Omental fat pad (tissue), 4 donors: ENCODE results near the gene KIAA0513. TPM values are rescaled to one million over a fixed set of nuclear protein-coding genes. Genes with fewer than 3 reads are reported as not detected.

Source experiments
- ATAC-seq: fragments of 150-250 bp; one replicate; pipeline ENCODE4 v1.9.1; 2016; ENCODE audit warnings: mild to moderate bottlenecking, moderate library complexity; ENCODE audit not compliant: low FRiP score
- DNase-seq: peaks from one replicate; pipeline ENCODE4 v3.0.0-alpha.2; 2019; ENCODE audit warnings: low spot score
- CTCF ChIP-seq, 3 donors: fragments of 450-650 bp; IDR thresholded peaks; one replicate each; pipeline ENCODE4 v1.5.1; 2016 to 2017; ENCODE audit warnings: antibody characterized with exemption in 3 of 3, mild to moderate bottlenecking in 3 of 3, moderate library complexity in 2 of 3
- total RNA-seq, 4 donors: library from RNA; depleted of rRNA; stranded (reverse); fragments of >200 nt; gene quantifications; one replicate each; pipeline ENCODE4 v1.1.0, GENCODE V29; 2016

KIAA0513 gene
- total RNA-seq, 4 donors from 2014 or later, result 9.1 to 13.2 (median 11.2) TPM

- ATAC-seq, result no peak
Measured at GRCh38 chr16:85010446-85010930, 17.1 kb upstream of the KIAA0513 start.

DNA sequence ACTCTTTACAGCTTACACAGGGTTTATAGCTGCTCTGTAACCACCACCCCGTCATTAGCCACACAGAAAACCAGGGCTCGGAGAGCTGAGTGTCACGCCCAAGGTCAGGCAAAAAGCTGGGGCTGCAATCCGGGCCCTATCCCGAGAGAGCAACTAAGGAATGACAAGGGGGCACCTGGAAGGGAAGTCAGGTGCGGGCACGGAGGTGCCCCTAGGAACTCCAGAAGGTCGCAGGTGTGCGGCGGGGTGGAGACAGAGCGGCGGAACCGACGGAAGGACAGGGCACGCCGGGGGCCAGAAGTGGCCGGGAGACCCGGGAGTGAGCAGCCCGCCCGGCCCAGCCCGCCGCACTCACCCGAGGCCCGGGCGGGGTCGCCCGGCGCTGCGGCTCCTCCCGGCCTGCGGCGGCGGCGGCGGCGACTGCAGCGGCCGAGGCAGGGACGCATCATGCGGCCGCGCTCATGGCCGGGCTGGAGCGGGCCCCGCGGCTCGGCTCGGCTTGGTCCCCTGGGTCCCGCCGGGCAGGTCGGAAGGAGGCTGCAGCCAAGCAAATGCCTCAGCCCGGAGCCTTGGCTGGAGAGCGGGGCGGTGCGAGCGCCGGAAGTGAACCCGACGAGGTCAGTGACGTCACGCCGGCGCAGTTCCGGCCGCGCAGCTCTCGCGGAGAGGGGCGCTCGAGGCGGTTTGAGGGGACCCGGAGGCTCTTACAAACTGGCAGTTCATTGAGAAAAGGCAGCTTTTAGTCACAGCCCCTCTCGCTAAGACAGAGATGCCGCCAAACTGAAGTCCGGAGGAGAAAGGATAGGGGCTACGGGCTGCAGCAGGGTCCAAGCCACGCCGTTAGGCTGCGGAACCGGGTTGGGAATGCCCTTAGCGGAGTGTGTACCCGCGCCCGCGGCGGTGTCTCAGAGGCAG lies 16.4 kb upstream of the KIAA0513 start, which contains the start of gene ZDHHC7:
TSS of gene ZDHHC7 (minus strand) at position 605 of the 915 bp plus-strand sequence. CDS start 20,917 bp downstream, outside the sequence.
- peak; percentile 90 for ATAC-seq
- peak; percentile 57 for DNase-seq
- TF ChIP-seq CTCF (IDR thresholded peaks at IDR 0.05), result no peak

More at GRCh38 chr16:85010446-85010930, 17.1 kb upstream of the KIAA0513 start:
- TF ChIP-seq CTCF (IDR thresholded peaks at IDR 0.05), result no peak
- no peak for DNase-seq

GRCh38 chr16:85011846-85012284 lies 15.7 kb upstream of the KIAA0513 start:
- TF ChIP-seq CTCF (IDR thresholded peaks at IDR 0.05), result no peak
- ATAC-seq (no peak), DNase-seq (no peak)

DNA sequence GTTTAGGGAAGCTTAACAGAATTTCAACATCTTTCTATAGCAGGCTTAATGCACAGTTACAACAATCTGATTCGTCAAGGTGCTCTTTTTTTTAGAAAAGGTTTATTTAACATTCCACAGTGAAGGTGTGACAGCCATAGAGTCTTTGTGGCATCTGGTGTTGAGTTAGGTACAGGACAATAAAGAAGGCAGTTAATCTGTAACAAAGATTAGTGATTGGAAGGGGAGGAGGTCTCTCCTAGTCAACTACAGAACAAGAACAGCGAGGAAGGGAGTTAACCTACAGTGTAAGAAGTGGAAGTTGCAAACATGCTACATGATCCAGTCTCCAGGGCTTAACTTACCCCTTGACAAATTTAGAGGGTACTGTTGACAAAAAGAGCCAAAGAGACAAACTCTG lies 13.3 kb upstream of the KIAA0513 start:
- ATAC-seq, result no peak
- DNase-seq, result no peak
- TF ChIP-seq CTCF (IDR thresholded peaks at IDR 0.05), result no peak

DNA sequence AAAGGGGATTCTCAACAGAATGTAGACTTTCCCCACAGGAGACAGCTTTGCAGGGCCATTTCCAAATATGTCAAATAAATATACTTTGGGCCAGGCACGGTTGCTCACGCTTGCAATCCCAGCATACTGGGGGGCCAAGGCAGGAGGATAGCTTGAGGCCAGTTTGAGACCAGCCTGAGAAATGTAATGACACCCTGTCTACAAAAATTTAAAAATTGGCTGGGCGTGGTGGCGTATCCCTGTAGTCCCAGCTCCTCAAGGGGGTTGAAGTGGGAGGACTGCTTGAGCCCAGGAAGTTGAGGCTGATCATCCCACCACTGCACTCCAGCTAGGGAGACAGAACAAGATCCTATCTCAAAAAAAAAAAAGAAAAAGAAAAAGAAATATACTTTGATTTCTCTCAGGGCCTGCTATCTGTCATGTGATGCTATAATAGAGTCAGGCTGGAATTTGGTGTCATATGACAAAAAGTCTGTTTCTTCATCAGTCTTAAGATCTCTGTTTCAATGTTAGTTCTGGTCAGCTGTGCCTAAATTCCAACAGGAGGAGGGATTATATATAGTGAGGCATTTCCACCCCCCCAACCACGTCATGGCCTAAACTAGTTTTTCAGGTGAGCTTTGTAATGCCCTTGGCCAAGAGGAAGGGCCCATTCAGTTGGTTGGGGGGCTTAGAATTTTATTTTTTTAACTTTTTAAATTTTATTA lies 12.0 kb upstream of the KIAA0513 start:
- ATAC-seq (no peak), DNase-seq (no peak)
- no peak for TF ChIP-seq CTCF (IDR thresholded peaks at IDR 0.05)

GRCh38 chr16:85017151-85017550 lies 10.4 kb upstream of the KIAA0513 start:
- DNase-seq, result no peak
- no peak for TF ChIP-seq CTCF (IDR thresholded peaks at IDR 0.05)
- ATAC-seq, result no peak
